ELF-1 (cell line): ENCODE data around the gene EXOSC9.
"Not testable (repeated sequence)": the region's sequence is repeated elsewhere in the genome, so short reads cannot be mapped to it uniquely, and the experiment has no call there.

ENCODE experiments used
- DNase-seq: peaks from one replicate; pipeline ENCODE4 v3.0.0-alpha.2; 2016; ENCODE audit warnings: low read depth, low spot score

EXOSC9 gene, protein sequence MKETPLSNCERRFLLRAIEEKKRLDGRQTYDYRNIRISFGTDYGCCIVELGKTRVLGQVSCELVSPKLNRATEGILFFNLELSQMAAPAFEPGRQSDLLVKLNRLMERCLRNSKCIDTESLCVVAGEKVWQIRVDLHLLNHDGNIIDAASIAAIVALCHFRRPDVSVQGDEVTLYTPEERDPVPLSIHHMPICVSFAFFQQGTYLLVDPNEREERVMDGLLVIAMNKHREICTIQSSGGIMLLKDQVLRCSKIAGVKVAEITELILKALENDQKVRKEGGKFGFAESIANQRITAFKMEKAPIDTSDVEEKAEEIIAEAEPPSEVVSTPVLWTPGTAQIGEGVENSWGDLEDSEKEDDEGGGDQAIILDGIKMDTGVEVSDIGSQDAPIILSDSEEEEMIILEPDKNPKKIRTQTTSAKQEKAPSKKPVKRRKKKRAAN

DNA sequence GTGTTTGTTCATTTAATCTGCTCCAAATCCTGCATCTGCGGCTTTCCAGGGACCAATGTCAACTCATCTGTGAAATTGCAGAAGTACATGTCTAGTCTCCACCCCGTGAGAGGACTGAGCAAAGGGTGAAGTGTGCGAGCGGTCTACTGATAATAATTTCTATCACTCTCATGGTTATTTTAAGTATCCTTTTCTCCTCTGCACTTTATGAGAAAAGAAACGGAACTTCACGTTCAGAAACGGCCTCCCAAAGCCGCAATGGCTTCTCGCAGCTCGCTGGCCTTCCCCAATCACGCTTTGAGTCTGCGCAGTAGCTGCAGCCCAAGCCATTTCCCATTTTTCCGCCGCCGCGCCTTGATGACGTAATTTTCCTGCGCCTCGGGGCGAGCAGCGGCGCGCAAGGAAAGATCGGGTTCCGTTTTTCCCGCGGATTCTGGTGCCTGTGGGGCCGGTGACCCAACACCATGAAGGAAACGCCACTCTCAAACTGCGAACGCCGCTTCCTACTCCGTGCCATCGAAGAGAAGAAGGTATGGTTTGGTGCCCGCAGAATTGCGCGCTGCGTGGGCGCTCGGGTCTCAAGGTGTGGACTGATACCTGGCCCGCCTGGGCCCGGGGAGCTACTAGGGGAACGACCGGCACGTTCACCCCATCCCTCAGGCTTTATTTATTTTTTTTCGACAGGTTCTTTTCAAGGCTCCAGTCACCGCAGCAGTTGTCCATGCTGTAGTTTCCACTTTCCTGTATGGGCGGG is at the start of gene EXOSC9:
Gene EXOSC9, plus strand, starts transcription at position 363 of the 754 bp plus-strand sequence. Its CDS starts 102 bp downstream, at position 465.
- peak; percentile 96 for DNase-seq

DNA sequence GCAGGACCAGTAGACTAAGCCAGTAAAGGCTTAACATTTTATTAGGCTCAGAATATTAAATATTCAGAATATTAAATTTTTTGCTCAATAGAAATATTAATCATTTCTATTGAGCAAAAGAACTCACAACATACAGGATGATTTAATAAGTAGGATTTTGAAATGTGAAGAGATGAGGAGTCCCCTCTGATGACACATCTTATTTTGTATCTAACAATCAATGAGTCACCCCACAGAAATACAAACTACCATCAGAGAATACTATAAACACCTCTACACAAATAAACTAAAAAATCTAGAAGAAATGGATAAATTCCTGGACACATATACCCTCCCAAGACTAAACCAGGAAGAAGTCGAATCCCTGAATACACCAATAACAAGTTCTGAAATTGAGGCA is 49.0 kb upstream of the EXOSC9 start:
- DNase-seq: not testable (repeated sequence)

DNA sequence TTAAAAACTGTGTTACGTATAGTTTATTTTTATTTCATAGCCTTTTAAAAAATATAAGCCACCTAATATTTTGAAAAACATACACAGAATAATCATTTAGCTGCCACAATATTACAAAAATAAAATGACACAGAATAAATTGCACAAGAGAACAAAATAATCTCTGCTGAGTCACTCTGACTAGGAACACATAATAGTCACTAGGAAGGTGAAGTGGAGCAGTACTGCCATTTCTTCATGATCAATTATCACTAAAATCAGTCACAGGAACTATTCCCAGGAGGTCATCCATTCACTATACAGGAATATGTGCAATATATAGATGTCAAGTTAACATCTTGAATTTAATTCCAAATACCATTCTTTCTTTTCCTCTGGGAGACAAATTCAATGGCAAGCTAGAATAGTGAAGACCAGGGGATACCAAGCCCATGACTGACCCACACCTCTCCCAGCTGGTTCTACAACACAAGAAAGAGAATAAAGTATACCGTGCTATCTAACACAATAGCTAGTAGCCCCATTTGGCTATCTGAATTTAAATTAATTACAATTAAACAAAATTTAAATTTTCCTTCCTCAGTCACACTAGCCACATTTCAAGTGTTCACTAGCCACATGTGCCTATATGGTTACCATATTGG is 42.1 kb upstream of the EXOSC9 start:
- no peak for DNase-seq

DNA sequence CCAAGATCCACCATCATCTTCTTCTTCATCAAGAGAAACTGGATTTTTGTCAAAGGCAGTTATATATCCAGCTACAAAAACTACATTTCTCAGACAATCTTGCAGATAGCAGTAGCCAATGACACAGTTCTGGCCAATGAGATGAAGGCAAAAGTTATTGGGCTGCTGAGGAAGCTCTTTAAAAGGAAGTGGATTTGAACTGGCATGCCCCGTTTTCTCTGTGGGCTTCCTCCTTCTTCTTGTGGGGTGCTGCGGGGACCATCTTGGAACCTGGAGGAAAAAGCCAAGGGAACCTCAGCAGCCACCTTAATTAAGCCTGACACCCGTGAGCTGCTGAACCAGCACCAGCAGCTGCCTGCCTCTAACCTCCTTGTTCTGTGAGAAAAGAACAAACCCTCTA is 40.9 kb upstream of the EXOSC9 start:
- no peak for DNase-seq

DNA sequence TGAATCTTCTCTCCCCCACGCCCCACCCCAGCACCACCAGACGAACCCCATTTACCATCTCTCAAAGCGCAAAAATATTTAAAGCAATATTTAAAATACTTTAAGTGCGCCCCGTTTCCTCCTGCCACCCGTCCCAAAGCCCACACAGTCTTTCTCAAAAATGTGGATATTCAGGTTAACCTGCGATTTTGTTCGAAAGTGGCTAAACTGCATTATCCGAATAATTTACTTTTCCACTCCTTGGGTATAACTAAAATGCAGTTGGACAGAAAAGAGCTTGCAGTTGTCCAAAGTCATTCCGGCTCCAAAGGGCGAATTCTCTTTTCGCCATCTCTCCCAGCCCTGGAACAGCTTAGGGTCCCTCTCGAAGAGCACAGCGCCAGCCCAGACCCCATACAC is 36.8 kb upstream of the EXOSC9 start:
- DNase-seq: no peak

DNA sequence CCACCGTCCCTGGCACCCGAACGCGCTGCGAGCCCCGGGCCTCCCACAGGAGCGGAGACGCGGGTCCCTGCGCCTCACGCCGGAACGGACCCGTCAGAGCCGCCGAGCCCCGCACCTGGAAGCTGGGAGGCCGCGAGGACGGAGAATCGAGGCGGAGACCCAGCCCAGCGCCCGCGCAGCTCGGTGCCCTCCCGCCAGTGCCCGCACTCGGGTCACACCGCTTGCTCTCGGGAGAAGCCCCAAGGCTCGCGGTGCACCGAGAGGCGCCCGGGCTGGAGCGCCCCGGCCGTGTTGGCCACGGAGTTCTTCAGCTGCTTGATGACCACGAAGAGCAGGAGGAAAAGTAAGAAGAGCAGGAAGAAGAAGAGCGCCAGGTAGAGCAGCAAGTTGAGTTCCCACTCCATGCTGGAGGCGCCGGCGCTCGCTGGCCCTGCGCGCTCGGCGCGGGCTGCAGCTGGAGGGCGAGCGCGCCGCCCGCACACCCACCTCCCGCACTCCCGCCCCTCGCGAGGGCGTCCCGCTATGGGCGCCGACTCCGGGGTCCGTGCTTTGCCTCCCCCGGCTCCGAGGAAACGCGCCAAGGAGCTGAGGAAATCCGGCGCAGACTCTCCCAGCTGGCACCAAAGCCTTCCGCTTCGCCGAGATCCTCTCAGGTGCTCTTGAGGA is 36.3 kb upstream of the EXOSC9 start, which contains the start of gene SMIM43:
Gene SMIM43, minus strand, starts transcription at position 463 of the 666 bp plus-strand sequence. Its CDS starts 59 bp downstream, at position 404.
- DNase-seq: peak; percentile 59

DNA sequence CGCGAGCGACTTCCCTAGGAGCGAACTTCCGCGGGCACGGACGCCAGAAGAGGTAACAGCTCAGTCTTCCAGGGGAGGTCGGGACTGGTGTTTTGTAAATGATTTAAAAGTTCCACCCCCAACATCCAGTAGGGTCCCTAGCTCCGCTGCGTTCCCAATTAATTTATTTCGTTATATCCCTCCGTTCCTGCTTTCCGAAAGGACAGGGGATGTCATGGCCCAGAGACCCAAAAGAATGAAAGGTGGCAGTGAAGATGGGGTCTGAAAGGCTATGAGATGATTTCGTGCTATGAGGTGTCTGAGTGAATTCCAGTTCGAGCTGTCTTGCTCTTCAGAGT is 35.8 kb upstream of the EXOSC9 start:
- DNase-seq: no peak

DNA sequence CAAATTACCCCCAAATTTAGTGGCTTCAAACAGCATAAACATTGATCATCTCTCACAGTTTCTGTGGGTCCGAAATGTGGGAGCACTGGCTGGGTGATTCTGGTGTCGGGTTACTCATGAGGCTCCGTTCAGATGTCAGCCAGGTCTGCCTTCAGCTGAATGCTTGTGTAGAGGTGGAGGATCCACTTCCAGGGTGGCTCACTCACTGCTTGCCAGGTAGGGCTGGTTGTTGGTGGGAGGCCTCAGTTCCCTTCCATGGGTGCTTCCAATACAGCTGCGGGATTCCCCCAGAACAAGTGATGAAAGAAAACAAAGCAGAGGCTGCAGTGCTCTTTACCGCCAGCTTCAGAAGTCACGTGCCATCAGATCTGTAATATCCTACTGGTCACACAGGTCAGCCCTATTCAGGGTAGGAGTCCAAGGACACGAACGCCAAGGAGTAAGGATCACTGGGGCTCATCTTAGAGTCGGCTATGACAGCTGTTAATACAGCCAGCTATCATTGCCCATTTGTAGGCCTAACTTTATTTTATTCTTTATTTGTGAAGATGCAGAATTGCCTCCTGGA is 35.1 kb upstream of the EXOSC9 start:
- no peak for DNase-seq

DNA sequence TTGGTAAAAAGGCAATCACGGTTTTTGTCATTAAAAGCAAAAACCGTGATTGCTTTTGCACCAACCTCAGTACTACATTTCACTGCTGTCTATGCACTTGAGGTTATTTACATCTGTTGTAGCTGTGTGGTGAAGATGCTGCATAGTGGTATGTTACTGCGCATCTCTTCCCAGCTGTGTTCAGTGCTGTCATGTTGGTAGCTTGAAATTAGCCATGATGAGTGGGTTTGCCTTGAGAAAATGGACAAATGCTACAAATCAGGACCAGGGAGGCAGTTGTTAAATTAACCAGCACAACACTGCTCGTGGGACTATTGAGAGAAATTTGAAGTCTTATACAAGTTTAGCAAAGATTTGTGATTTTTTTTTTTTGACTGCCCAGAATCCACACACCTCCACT is 34.0 kb upstream of the EXOSC9 start:
- no peak for DNase-seq

DNA sequence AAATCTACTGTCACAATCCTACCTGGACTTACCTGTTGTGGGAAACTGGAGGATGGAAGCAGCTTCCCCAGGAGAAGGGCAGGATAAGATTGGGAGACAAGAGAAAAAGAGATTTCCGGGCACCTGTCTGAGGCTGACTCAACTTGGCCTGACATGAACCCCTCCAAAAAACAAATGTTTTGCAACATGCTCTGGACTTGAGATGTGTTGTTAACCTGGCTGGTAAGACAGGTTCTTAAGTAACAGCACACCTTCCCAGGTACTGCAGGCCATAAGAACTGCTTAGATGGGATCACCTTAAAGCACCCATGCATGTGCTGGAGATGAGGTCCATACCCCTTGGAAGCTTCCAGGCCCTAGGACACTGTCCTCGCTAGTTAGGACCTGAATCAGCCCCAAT is 31.8 kb upstream of the EXOSC9 start:
- DNase-seq: no peak

DNA sequence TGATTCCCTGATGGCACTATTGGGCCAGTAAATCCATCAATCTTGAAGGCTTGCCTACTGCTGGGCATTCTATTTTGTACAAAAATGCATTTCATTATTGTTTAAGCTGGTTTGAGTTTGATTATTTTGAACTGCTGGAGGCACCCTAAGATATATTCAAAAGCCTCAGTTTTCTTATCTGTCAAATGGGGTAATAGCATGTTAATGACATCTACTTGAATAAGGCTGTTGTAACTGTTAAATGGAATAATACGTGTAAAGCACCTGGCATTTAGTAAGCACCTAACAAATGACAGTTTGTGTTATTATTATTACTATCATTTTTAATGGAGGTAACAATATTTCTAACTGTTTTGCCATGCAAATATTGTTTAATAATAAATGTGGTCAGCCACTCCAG is 29.3 kb upstream of the EXOSC9 start:
- no peak for DNase-seq

DNA sequence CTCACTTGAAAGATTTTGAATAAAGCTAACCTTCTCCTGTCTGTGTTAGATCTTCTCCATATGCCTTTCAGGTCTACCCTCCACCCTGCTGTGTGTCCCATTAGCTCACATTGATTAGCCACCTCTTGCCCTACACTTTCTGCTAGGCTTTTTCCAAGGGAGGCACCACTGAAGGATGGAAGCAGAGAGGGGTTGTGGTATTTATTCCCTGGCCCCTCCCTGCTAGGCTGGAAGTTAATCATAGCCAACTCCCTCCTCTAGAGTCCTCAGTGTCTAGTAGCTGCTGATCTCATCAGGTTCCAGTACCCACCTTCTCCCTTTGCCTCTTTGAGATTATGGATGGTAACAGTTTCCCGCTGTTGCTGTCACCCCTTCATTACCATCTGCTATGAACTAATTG is 27.2 kb upstream of the EXOSC9 start:
- no peak for DNase-seq

DNA sequence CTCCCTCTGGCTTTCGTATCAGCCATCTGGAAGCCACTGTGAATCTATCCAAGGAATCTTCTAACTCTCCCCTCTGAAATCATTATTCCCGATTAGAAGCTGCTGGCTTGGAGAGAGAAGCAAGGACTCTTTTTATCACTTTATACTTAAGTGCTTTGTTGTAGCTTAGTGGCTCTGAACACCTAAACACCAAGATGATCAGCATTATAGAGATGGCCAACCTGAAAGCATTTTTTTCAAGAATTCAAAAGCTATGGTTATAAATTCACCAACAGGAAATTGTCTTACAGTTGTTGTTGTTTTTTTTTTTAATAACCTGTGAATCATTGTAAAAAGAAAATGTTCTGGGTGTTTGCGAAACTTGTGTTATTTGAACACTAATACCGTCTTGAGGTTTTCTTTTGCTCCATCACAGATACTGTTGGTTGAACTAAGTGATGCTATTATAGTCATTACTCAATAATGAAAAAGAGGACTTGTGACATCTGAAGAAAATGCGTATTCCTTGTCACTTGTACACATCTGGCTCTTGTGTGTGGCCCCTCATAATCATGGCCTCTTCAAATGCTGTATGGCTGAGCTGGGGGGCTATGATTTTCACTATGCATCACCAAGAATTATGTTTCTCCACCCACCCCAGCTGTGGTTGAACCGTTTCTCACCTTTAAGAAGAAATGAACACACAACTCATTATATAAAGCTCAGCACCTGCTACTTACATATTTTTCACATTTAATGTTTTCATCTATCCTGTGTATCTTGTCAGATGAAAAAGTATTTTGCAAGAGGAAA is 24.3 kb upstream of the EXOSC9 start:
- DNase-seq: no peak

DNA sequence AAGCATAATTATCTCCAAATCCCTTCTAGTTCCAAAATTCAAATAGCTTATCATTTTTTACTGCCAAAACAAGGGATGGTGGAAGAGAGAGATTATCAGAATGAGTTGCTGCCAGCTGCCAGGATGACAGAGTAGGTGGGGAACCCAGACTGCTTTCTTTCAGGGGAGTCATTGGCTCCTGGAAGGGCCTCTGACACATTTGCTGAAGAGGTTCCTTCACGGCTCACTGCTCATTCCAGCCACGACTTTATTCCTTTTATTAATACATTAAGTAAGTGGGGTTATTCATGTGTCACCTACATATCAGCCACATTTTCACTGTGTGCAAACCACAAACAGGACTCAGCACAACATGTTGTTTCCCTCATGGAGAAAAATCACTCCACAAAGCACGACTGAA is 23.5 kb upstream of the EXOSC9 start:
- DNase-seq: no peak

DNA sequence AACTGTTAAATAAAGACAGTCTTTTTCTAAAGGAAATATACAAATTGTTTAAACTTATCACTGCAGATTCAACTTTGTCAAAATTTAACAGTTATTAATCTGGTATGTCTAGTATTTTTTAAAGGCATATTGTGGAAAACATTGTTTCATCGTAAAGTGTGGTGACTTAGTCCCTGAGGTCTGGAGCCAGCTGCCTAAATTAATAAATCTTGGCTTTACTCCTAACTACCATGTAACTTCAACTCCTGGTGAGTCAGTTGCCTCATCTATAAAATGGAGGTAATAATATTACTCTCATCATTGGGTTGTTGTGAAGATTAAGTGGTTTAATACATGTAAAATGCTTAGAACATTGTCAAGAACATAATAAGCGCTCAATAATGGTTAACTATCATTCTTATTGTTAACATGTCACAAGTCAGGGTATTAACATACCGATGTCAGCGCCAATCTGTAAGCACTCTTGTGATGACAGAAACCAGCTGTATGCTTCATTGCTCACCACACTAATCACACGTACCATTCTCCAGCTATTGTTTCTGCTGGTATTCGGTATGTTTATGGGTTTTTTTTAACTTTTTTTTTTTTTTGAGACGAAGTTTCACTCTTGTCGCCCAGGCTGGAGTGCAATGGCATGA is 22.0 kb upstream of the EXOSC9 start:
- no peak for DNase-seq

DNA sequence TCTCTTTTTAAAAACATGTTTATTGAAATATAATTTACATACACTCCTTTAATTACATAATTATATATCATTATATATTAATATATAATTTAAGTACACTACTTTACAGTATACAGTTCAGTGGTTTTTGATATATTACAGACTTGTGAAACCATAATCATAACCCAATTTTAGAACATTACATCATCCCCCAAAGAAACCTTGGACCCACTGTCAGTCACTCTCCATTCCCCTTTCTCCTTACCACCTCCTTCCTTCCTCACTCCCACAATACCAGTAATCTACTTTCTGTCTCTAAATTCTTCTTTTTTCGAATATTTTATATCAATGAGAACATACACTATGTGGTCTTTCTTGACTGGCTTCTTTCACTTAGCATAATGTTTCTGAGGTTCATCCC is 17.9 kb upstream of the EXOSC9 start:
- no peak for DNase-seq

DNA sequence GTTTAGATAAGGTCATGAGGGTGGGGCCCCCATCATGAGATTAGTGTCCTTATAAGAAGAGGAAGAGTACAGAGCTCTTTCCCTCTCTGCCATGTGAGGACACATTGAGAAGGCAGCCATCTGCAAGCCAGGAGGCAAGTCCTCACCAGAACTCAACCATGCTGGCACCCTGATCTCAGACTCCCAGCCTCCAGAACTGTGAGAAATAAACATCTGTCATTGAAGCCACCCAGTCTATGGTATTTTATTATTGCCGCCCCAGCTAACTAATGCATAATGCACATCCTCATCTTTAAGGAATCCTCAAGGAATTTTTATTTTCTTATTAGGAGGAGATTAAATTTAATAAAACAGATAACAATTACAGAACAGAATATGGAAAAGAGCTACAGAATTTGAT is 16.7 kb upstream of the EXOSC9 start:
- DNase-seq: no peak

DNA sequence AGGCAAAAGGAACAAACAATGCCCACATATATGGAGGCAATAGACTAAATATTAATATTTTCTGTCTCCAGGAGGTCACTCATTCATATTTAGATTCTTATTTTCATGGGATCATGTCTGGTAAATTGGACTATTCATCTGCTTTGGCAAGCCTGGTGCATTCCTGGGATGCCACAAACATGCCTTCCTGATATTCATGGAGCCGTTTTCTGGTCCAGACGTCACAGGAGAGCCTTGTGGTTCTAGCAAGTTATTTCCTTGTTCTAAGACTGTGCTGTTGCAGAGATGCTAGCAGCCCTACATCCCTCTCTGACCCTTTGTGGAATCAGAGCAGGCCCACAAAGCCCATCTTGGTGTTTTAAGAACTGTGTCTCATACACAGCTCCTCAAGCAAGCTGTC is 16.1 kb upstream of the EXOSC9 start:
- DNase-seq: no peak

DNA sequence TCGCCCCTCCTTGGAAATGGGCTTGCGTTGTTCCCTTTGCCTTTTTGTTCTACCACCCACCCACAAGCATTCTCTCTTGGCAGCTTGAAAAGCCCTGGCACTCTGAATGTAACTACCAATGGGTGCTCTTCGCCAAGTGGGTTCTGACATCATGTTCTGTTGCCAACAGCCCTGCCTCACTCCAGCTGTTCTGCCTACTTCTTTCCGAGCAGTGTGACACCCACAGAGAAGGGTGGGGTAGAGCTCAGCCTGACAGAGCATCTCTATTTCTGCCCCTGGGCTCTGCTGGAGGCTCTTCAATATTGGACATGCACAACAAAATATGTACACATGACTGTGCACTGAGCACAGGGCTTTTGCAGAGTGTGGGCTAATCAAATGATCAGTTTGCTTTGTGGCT is 15.6 kb upstream of the EXOSC9 start:
- DNase-seq: no peak

DNA sequence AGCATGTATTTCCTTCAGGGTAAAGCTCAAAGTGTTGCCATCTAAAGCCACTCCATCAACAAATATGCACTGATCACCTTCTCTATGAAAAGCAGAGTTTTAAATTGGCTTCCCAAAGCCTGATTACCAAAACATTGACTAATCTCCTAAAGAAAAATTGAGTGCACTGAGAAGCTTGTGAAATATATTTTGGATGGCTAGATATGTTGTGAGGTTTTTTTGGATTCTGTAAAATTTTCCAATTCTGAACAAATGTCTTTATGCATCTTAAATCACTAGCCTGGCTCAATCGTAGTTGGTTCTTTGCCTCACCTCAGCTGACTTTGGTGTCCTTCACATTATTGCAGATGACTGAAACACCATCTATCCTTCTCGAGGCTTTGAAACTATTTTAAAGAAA is 14.9 kb upstream of the EXOSC9 start:
- no peak for DNase-seq
